ENCODE data around the gene KRTAP12-4.

DNA sequence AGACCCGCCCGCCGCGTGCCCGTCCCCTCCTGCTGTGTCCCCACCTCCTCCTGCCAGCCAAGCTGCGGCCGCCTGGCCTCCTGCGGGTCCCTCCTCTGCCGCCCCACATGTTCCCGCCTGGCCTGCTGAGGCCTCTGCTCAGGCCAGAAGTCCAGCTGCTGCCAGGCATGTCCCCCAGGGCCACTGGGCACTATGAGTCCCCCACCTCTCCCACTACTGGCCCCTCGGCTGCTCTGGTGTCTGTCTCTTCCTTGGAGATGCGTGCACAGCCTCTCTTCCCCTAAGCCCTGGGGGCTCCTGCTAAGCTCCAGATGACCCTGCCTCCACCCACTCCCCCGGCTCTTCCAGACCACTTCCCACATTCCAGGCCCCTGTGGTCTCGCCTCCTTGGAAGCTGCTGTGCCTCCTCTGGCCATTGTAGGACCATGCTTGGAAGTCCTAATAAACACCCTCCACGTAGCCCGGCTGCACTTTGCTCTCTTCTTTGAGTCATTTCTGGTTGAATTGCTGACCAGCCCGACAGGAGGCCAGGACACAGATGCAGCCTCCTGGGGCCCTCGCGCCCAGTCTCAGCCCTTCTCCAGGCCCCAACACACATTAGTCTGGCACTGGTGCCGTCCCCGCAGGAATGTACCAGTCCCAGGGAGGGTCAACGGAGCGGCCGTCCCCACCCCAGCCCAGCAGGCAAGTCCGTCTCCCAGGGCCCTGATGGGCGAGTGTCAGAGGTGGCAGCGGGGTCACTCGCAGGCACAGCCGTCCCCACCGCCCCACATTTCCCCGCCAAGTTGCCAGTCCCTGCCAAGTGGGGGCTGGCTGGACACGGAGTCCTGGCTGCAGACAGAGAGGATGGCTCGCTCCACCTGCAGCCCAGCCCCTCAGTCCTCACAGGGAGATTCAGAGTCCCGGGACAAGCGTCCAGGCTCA lies 43.6 kb upstream of the KRTAP12-4 start:
- TF ChIP-seq POLR2A (IDR thresholded peaks at IDR 0.05) = no peak
- TF ChIP-seq, protein P1, sequence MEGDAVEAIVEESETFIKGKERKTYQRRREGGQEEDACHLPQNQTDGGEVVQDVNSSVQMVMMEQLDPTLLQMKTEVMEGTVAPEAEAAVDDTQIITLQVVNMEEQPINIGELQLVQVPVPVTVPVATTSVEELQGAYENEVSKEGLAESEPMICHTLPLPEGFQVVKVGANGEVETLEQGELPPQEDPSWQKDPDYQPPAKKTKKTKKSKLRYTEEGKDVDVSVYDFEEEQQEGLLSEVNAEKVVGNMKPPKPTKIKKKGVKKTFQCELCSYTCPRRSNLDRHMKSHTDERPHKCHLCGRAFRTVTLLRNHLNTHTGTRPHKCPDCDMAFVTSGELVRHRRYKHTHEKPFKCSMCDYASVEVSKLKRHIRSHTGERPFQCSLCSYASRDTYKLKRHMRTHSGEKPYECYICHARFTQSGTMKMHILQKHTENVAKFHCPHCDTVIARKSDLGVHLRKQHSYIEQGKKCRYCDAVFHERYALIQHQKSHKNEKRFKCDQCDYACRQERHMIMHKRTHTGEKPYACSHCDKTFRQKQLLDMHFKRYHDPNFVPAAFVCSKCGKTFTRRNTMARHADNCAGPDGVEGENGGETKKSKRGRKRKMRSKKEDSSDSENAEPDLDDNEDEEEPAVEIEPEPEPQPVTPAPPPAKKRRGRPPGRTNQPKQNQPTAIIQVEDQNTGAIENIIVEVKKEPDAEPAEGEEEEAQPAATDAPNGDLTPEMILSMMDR (IDR thresholded peaks at IDR 0.05) = no peak

Data from uterus (tissue), 2 donors.